ENCODE results near the gene CTNNBL1.
"Not testable (repeated sequence)": the region's sequence is repeated elsewhere in the genome, so short reads cannot be mapped to it uniquely, and the experiment has no call there.

CTNNBL1 gene

DNA sequence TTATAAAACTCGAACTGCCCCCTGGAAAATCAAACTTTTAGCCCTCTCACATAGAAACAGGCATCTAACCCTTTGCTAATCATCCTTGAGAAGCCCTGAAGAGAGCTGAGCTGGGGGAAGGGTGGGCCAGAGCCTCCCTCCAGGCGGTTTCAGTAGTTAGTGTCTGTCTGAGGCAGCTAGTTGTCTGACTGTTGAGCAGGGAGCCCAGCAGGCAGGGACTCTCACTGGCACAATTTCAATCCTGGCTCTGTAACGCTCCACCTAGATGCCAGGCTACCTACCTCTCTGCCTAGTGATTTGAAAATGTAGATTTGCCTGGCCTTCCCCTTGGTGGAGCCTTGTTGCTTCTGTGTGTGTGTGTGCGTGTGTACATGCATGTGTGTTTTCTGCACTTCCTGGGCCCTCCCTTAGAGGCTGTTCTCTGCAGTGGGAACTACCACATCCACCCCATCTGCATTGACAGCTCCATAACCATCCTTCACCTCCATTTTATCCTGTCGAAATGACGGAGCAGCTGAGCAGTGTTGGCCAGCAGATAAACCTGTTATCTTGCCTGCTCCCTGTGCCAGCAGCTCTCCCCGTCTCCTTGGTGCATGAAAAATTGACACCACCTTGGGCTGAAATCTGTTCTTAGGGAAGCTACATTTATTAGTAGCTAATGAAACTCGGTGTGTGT, 139.5 kb downstream of the CTNNBL1 start:
- no peak for DNase-seq

DNA sequence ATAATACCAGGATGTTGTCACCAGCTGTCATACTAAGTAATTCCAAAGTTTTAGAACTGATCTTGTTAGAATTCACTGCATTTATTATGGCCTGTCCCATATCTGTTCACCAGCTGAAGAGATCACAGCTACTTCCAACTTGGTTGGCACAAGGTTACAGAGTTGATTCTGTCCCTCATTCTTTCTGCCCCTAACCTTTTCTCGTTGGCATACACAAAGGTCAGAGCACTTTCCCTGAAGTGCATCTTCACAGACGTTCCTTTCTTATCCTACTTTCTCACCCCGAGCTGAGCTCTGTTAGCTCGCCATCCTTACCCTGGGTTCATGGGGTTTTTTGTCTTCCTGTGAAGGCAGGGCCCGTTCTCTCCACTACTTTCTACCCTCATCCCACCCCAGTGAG, 143.1 kb downstream of the CTNNBL1 start:
- DNase-seq = no peak

DNA sequence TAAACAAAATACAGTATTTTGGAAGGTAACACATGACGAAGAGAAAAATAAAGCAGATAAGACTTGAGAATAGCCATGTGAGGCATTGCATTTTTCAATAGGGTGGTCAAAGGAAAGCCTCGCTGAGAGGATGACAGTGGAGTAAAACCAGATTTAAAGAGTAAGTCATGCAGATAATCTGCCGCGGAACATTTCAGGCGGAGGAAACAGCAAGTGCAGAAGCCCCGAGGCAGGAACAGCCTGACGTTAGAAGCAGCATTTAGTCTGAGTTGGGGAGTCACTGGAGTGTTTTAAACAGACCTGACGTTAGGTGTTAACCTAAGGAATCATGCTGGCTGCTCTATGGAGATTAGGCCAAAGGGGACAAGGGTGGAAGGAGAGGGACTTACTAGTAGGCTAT, 144.1 kb downstream of the CTNNBL1 start:
- no peak for DNase-seq

DNA sequence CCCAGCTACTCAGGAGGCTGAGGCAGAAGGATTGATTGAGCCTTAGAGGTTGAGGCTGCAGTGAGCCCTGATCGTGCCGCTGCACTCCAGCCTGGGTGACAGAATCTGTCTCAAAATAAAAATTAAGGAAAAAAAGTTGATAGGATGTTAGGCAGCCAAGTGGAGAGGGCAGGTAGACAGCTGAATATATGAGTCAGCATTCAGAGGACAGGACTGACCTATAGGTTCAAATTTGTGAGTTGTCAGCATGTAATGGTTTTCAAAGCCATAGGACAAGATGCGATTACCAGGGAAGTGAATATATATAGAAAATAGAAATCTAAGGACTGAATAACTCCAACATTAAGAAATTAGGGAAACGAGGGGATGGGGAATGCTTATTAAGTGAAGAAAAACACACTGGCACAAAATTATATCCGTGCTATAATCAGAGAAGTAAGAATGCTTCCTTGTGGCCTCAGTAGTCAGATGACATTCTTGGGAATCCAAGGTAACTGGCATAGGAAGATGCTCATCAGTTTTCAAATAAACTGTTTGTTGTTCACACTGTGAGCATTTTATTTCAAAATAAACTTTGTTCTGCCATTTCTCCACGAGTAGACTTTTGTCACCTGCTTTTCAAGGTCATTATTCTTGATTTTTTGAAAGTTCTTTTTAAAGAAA, 145.1 kb downstream of the CTNNBL1 start:
- no peak for DNase-seq

DNA sequence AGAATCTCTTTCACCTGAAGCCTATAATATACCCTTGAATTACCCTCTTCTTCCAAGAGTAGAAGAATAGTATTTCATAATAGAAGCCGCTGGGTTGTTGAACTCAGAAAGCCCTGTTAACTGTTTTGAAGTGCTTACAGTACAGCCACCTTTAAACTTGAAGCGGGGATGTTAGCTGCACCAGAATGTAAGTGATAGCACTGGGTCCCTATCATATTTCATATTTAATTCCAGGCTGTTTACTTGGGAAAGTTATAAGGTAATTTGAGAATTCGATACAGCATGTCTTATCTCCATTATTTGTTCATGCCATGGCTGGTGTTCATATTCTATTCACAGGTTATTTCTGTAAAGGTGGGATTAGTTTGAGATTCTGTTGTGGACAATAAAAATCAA, 145.6 kb downstream of the CTNNBL1 start:
- DNase-seq = no peak

DNA sequence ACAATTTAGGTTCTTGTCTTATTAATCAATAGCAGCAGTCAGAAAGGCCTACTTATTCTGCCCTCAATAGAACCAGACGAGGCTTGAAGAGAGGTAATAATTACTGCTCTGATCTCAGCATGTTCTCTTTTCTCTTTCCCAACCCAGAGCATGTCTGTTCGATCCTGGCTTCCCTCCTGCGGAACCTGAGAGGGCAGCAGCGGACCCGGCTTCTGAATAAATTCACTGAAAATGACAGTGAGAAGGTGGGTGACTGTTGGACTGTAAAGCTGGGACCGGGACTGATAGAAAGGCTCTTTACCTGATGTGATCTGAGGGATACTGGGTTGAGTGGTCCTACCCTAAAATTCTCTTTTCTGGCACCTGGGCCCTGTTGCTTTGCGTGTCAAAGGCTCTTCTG, 146.1 kb downstream of the CTNNBL1 start:
- DNase-seq = no peak

DNA sequence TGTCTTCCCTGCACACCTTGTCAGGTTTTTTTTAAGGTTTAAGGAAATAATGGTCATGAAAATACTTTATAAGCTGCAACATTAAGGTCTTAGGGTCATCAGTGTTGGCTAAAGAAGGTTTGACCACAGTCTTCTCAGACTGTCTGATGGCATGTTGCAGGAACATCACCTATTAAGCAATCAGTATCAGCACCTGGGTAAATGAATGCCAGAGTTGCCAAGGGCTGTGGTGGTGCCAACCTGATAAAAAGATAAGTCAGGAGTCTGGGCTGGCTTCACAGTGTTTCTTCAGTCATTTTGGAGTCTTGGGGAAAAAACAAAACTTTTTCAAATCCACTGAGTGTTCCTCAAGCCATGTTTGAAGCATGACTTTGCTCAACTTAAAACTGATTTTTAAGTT, 147.6 kb downstream of the CTNNBL1 start:
- no peak for DNase-seq

DNA sequence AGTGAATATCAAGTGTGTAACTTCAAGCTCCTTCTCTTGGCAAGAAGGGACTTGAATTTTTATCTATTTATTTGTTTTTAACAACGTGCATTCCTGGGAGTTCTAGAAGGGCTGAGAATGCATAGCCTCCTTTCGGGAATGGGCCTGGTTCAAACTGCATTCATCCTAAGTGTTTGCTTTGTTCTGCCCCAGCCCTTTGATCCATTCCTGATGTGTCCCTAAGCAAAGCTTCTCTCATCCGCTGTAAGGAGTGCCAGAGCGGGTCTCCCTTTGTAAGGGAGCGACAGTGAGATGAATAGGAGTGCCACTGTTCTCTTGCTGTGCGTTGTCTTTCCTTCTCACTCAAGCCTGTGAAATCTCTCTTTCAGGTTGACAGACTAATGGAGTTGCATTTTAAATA, 148.1 kb downstream of the CTNNBL1 start:
- DNase-seq = no peak

DNA sequence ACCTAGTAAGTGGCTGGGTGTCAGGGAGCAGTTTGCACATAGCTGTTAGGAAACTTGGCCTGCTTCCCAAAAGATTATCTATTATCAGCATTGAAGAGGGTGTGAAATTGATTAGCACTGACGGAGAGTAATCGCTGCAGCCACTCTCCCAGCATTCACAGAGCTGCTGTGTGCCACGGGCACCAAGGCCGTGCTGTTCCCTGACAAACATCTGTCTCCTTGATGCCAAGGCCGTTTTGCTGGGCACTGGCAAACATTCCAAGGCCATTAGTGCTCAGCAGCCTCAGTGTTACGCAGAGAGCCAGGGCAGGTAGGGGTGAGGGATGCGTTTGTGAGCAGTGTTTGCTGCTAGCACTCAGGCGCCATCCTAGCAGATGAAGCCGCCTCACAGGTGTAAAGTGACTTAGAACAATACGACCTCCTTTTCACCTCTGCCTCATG, 151.4 kb downstream of the CTNNBL1 start:
- DNase-seq = no peak

DNA sequence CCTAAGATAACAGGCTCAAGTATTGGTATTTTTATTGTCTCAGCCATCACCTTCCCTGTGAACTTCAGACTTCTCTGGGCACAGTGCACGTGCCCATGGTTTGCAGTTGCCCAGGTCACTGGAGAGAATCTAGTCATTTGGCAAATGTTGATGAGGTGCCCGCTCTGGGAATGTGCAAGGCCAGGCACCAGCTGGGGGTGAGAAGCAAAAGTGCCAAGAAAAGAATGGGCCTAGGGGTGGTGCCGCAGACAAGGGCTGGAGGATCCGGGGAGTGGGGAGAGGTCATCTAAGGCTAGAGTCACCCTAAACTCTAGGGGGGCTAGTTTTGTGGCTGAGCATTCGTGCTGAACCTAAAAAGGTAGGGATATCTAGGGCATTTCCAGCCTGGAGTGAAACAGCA, 152.0 kb downstream of the CTNNBL1 start:
- DNase-seq = no peak

DNA sequence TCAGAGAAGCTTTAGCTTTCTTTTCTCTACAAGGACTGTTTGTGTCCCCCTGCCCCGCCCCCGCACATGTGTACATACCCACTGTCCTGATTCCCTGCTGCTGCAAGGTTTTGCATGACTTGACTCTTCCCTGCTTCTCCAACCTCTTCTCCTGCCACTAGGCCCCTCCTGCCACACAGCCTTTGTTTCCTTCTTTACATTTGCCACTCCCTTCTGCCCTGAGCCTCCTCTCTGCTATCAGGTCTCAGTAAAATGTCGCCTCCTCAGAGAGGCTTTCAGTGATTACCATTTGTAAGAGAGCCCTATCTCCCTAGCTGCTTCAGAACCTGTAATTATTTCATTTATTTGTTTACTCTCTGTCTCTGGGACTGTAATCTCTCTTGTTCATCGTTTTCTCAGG, 152.7 kb downstream of the CTNNBL1 start:
- DNase-seq = no peak

DNA sequence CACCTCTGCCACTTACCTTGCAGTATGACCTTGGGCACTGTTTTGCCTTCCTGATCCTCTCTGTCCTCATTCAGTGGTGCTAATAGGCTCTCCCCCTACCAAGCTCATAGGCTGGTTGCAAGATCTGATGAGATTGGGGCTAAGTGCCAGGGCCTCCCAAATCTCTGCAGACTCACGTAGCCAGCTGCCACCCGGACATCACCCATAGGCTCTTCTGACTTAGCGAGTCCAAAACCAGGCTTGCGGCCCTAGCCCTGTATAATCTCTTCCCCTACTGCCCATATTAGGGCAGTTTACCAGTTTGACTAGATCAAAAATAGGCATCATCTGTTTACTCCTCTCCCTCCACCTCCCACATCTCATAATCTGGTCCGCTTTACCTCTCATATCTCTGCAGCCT, 154.9 kb downstream of the CTNNBL1 start:
- no peak for DNase-seq

DNA sequence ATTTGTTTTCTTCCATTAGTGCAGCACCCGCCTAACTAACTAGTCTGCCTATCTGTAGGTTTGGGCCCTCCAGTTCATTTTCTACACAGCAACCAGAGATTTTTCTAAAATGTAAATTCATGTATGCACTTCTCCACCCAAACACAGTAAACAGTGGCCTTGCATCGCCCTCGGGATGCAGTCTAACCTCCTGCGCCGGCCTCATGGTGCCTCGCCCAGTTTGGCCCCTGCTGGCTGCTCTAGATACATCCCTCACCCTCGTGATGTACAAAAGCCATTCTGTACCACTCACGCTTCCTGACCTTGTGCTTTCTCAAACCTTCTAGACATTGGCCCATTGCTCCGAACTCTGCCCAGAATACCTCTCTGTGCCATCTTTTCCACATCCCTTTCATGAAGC, 155.3 kb downstream of the CTNNBL1 start:
- no peak for DNase-seq

DNA sequence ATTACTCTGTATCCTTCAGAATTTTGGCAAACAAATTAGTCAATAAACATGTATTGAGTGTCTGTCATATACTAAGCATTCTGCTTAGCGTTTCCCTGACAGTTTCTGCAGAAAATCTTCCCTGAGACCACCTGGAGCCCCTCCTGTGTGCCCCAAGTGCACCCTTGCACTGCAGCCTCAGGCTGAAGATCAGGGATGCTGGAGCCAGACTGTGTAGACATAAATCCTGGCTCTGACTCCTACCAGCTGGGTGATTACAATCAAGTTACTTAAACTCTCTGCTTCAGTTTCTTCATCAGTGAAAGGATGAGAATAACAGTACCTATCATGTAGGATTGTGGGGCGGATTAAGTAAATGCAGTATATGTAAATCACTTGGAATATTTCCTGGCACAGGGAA, 155.7 kb downstream of the CTNNBL1 start:
- DNase-seq = no peak

DNA sequence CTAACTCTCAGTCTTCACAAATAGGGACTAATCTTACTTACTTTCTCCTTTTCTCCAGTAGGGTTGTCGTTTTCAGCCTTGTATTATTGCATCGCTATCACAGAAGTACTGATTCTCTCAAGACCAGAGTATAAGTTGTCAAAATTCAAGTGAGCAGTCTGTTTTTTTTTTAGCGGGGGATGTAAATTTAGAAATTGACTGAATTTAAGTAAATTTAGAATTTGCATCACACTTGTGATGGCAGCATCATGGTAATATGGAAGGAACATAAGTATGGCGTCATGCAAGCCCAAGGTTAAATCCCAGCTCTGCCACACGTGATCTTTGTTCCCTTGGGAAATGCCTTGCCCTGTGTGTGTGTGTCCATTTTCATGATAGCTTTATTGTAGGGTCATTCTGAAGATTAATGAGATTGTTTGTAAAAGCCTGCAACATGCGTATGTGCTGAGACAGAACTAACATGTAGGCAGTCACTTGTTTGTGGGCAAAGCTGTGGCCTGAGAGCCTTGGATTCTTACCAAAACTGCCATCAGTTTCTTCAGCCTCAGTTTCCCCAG, 156.3 kb downstream of the CTNNBL1 start:
- DNase-seq = no peak

DNA sequence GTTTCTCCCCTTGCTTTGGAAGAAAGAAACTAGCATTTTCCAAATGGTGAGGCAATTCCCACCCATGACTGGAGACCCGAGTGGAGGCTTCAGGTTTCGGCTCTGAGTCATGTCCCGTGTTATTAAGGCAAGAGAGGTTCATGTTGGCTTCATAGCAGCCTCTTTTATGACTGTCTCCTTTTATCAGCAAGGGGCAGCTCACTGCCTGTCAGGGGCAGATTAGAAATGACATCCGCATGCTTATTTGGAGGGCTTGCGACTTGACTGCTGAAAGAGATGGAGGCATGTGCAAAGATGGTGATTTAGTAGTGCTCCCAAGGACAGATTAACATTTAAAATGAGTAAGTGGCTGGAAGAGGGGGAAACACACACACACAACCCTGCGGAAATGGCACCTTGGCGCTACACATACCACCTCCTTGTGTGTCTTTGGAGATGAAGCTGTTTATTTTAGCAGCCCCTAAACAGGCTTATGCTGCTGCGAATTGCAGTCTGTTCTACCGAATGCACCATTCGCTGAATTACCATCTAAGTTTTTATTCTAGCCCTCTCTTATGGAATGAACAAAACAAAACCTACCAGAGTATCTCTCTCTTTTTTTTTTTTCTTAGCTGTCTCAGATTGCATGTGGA, 157.0 kb downstream of the CTNNBL1 start:
- DNase-seq = no peak

DNA sequence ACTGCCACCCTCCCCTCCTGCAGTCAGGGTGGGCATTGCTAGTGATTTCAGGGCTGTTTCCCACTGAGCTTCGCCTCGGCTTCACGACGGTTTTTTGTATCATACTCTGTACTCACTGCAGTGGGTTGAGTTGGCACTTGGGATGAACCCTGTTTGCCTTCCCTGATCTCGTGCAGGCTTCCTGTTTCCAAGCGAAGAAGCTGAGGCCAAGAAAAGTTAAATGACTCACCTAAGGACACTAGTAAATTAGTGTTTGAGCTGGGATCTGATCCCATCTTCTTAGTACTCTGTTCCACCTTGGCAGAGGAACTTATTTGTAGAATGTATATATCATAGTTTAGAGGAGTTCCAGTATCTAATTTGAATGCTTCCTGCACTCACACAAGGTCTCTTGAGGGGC, 158.8 kb downstream of the CTNNBL1 start:
- DNase-seq = no peak

DNA sequence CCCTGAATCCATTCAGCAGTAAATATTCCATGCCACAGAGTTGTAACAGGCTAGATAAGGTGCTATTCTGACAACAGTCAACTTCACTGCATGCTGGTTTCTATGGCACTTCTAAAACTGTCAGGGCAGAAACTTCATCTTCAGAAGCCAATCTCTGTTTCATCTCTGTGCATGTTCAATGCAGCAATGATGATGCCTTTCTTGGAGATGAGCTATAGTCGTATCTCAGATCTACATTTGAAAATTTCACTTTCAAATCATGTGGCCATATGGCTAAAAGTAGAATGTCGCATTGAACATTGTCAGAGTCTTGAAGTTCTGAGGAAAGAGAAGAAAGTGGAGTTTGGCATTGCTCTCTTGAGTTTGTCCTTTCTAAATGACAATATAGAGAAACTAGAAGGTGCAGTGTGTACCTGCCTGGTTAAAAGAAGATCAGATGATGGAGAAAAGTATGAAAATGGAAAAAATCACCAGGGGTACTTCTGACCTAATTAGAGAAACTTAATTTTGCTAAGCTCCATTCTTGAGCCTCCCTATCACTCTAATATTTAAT, 160.1 kb downstream of the CTNNBL1 start:
- no peak for DNase-seq

DNA sequence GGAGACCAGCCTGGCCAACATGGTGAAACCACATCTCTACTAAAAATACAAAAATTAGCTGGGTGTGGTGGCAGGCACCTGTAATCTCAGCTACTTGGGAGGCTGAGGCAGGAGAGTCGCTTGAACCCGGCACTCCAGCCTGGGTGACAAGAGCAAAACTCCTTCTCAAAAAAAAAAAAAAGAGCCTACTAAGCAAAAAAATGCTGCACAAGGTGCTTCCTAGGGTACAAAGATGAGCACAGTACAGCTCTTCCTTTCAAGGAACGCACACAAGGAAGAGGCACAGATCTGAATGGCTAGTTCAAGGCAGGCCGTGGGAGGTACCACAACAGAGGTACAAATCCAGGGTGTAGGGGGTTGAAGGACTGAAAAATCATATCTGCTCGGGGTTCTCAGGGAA, 162.2 kb downstream of the CTNNBL1 start:
- not testable (repeated sequence) for DNase-seq

DNA sequence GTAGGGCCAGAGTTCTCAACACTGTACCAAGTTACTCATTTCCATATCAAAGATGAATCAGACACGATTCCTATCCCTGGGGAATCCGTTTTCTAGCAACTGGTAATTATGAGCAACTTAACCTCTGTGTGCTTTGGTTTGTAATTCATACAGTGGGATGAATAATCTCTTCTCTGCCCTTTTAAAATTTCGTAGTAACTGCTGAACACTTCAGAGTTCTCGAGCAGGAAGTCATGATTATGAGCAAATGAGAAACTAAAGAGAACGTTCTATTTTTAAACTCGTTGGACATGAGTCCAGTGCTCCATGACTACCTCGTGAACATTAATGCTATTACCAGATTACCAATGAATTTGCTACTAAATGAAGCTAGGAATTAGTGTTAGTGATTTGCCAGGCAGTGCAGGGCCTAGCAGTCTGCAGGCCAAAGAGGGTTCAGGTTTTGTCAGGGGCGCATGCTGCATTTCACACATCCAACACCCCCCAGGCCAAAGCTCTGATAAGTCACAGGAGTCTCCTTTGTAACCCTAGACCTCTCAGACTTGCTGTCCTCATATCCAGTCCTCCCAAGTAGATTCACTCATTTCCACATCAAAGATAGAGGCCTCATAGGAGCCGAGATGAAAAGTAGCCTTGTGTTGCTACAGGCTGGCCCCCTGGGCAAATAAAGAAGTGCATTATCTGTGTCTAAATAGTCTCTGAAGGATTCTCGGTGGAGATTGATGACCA, 163.3 kb downstream of the CTNNBL1 start:
- DNase-seq = no peak

DNA sequence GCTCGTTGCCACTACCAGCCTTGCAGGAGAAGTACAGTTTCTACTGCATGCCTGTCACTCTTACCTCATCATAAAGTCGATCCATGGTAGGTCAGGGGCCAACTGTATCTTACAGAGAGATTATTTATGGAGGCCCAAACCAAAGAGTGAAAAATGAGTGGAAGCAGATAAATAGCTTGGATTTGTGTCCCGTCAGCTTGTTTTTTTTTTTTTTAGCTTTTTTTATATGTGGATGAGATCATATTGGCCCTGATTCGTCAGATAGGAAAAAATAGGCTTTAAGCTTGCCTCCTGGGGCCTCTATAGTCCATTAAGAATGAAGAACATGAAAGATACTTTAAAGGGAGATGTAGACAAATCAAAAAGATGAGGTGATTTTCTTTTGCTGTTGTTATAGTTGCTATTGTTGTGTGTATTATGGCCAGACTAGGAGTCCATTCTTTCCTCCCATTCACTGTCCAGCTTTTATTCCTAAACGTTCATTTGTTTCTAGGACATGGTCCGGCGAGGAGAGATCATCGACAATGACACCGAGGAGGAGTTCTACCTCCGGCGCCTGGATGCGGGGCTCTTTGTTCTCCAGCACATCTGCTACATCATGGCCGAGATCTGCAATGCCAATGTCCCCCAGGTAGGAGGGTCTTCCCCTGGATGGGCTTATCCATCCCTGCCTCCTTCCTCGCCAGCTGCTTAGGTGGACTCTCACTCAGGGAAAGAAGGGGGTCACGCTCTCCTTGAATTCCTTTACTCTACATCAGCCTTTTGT, 165.8 kb downstream of the CTNNBL1 start:
- no peak for DNase-seq

DNA sequence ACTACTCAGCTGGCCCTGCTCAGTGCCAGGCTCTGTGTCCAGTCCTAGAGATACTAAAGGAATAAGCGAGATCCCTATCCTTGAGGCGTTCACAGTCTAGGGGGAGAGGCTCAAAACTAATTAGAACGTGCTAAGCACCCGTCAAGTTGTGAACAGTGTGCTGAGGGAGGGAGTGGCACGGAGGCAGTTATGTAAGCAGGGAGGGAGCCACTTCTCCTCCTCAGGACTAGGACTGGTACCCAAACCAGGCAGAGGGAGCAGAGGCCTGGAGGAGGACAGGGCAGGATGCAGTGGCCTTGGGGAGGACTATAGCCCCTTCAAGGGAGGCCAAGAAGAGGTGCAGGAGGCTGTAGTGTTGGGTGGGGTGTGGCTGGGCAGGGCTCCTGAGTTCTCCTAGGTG, 169.5 kb downstream of the CTNNBL1 start:
- DNase-seq = no peak
